ENCODE results near the gene MITD1.
"Not testable (repeated sequence)": the region's sequence is repeated elsewhere in the genome, so short reads cannot be mapped to it uniquely, and the experiment has no call there.

The MITD1 gene

DNA sequence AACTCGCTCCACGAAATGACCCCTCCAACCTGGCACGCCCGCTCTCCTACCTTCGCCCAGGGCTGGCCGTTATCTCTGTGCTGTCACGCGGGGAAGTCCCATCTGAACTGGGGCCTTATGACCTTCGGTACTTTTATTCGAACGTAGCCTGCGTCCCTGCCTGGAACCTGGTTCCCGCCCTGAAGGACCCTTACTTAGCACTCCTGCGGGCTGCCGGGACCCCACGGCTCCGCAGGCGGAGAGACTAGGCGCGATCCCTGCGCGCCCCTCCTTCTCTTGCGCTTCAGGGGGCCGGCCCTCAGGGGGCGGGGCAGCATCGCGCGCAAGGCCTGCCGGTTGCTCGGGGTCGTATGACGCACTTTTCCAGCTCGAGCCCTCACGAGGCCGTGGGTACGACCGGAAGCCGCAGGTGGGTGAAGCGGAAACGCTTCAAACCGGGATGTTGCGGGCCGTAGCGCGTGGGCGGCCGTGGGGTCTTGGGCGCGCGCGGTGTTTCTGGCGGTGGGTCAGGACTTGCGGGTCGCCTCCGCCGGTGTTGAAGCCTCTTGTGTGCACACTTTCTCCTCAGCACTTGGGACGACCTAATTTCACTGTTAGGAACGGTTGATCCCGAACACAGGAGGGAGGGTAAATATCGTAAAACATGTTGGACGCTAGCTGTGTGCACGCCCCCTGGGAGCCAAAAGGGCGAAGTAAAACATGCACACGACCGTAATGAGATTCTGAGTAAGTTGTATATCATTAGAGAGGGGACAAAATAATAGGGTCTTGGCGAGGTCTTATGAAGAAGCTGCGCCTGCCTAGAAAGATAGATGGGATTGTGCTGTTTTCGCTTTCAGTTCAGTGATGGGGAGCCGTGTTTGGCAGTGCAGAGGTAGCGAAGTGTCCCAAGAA, 26.0 kb downstream of the MITD1 start, which contains the start of the genes LIPT1 and TSGA10:
Gene LIPT1, plus strand, starts transcription at position 325 of the 894 bp plus-strand sequence. CDS start 6,991 bp downstream, outside the sequence.
Gene TSGA10, minus strand, starts transcription at position 300 of the 894 bp plus-strand sequence. CDS start 45,503 bp downstream, outside the sequence.
- DNase-seq, result peak; percentile 45

DNA sequence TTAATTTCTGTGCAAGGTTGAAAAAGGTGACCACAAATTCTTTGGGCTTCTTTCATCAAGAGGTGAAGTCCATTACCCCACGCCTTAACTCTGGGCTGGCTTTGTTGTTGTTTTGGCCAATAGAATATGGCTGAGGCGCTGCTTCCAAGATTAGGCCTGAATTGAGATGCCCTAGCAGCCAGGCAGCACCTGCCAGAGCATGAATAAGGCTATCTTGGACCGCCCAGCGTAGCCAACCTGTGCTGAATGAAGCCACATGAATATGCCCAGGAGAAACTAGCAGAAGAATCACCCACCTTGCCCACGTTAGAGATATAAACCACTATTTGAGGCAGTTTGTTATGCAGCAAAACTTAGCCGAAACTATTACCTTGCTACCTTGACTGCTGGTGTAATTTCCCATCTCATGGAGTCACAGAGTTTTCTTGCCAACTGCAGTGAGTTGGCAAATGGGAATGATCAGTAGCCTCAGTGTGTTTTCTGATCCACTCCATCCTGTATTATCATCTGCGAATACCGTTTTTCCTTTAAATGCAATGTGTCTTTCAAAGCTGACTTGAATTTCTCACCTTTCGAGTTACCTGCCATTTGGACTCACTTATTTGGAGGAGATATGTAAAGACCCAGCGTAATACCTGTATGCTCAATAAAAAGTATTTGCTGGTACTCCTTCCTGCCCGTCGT, 26.8 kb downstream of the MITD1 start:
- no peak for DNase-seq

DNA sequence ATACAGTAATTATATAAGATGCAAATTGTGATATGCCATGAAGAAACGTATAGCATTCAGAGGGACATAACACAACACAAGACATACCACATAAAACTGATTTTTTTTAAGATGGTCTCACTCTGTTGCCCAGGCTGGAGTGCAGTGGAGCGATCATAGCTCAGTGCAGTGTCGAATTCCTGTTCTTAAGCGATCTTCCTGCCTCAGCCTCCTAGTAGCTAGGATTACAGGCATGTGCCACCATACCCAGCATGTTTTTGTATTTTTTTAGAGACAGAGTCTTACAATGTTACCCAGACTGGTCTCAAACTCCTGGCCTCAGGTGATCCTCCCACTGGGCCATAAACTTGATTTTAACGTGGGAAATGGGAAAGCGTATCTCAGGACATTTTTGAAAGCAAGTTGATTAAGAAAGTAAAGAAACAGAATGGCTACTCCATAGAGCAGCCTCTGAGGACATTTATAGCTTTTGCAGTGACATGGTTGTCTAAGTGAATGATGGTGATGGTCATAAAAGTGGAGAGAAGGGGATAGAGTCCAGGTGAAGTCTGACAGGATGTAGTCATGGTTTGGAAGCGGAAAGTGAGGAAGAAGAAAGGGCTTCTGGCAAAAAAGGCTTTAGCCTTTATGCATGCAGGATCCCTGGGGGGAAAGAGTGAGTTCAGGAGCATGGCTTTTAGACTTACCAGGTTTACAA, 28.5 kb downstream of the MITD1 start:
- no peak for DNase-seq

DNA sequence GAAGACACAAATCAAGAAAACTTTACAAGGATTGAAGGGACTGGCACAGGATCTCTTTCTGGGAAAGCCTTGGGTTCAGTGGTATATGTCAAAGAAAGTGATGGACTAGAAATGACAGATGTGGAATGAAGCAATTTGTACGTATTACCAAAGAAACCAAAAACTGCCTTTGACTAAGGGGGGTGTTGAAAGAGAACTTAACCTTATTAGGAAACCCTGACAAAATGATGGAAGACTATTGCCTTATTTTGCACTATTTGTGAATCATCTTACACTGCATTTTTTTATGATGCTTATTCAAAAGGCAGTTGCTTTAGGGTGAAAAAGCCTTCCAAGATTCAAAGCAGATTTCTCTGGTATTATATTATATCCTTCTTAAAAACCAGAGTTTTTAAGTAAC, 30.2 kb downstream of the MITD1 start:
- no peak for DNase-seq

DNA sequence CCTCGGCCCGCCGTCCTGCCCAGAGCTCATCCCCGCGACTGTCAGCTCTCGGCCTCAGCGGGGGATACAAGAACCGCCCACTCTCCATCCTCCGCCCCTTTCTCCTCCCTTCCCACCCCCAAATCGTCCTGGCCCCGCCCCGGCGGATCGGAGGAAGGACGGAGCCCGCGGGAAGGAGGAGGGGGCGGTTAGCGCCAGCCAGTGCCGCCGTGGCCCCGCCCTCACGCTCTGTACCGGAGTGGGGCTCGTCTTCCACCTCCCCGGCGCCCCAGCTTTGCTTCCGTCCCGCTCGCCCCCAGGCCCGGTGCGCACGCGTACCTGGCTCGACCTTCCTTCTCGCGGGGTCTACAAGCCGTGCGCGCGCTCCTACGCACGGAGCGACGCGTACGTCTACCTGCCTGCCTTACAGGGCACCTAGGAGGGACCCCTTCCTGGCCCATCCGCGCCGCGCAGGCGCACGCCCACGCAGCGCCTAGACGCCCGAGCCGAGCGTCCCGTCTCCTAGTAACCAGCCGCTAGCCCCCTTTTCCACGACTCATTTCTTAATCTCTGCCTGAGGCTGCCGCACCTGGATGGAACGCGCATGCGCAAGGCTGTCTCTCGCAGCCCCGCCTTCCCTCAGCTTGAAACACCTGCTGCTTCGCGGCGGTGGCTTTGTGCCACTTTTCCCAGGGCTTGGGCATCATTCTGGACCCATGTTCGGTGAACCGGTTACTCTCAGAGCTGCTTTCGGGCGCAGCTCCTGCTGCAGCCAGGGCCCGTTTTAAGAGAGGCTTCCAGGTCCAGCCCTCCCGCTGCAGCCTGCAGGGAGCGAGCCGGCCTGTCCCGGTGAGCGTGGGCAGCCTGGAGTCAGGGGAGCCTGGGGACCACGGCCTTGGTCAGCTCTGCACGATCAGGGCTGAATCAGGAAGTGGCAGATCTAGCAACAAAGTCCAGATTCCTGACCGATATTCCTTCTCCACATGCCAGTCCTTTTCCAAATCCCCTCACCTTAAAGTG, 39.4 kb downstream of the MITD1 start, which contains the start of gene C2orf15:
Gene C2orf15, plus strand, starts transcription at position 598 of the 999 bp plus-strand sequence. CDS start 8,852 bp downstream, outside the sequence.
- peak; percentile 72 for DNase-seq

DNA sequence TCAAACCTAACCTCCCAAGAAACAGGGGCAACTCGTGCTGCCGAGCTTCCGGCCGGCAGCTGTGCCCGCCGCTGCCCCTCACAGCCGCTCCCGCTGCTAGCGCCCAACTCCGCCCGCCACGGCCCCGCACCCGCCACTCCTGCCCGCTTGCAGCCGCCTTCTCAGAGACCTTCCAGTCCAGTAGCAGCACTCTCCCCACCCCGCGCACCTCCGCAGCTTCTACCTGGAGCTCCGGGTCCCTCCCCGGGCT, 40.1 kb downstream of the MITD1 start:
- no peak for DNase-seq

DNA sequence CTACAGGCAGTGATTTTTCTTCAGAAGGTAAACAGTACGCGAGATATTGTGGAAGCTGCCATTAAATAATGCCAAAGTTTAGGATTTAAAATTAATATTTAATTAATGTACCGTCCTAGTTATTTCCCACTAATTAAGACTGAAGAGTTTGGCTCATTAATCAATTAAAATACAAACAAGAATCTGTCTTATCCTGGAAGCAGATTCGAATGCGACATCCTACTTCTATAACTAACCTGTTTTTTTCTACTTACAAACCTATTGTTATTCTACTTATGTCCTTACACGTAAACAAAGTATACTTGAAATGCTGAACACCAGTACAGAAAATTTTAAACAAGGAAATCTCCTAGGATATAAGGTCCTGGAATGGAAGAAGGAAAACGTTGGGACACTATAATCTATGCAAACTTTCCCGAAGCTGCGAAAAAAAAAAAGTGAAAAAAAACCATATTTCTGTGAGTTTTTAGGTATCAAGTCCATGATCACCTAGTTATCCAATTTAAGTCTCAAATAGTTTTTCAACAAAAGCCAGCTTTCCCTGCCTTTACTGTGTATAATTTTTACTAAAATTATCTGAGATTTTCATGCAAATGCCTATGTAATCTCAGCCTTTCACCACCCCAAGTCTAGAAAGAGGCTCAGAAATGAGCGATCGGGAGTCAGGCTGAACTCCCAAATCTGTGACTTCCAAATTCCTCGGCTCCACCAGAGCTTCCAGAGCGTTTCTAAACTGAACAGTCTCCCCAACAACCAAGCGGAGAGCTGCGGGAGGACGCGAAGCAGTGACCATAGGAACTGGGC, 40.6 kb downstream of the MITD1 start:
- no peak for DNase-seq

DNA sequence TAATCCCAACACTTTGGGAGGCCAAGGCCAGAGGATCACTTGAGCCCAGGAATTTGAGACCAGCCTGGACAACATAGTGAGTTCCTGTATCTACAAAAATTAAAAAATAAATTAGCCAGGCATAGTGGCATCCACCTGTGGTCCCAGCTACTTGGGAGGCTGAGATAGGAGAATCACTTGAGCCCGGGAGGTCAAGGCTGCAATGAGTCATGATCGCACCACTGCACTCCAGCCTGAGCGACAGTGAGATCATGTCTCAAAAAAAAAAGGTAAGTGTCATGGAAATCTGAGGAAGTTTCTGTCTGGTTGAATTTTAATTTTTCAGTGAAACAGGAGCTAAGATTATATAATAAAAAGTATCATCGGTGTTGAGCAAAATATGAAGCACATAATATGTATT, 41.9 kb downstream of the MITD1 start:
- no peak for DNase-seq

DNA sequence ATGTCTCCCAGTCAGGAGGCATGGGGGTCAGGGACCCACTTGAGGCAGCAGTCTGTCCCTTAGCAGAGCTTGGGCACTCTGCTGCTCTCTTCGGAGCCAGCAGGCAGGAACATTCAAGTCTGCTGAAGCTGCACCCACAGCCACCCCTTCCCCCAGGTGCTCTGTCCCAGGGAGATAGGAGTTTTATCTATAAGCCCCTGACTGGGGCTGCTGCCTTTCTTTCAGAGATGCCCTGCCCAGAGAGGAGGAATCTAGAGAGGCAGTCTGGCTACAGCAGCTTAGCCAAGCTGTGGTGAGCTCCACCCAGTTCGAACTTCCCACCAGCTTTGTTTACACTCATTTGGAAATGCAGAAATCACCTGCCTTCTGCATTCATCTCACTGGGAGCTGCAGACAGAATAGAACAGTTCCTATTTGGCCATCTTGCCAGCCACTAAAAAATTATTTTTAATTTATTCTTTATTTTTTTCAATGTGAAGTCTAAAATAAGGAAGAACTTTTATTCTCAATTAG, 45.8 kb downstream of the MITD1 start:
- DNase-seq, result not testable (repeated sequence)

DNA sequence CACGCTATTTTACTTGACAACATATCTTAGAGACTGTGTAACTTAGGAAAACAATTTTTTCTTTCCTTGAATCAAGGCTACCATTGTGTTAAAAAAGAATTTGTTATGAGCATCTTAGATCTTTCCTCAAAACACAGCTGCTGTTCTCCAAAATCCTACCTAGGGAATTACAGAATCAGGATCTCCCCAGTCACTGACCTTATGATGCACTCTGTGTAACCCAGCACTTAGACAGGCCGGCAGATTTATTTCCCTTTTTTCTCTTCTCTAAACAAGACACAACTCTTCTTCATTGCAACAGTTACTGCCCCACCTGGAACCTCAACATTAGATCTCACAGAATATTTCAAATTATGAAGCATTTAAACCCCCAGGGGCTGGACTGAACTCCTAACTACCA, 52.9 kb downstream of the MITD1 start:
- DNase-seq, result no peak

Data from cortex of kidney (tissue), 1 donor.